Peyer's patch (tissue), 4 donors: ENCODE results near the gene PAX7. TPM values are rescaled to one million over a fixed set of nuclear protein-coding genes. Genes with fewer than 3 reads are reported as not detected.
"Not testable (repeated sequence)": the region's sequence is repeated elsewhere in the genome, so short reads cannot be mapped to it uniquely, and the experiment has no call there.

Experiments used
- DNase-seq, 3 donors: peaks; one replicate each; pipeline ENCODE4 v3.0.0-alpha.2; 2017 to 2019
- H3K27ac ChIP-seq, 4 donors: fragments of 200-600 bp; sonication (generic); one replicate each; pipeline ENCODE4 v1.5.1; 2016 to 2019
- H3K27me3 ChIP-seq, 2 donors: fragments of 200-600 bp; sonication (generic); one replicate each; pipeline ENCODE4 v1.5.1; 2019
- H3K36me3 ChIP-seq, 3 donors: fragments of 200-600 bp; sonication (generic); one replicate each; pipeline ENCODE4 v1.5.1; 2016 to 2019
- H3K4me1 ChIP-seq, 4 donors: fragments of 200-600 bp; sonication (generic); one replicate each; pipeline ENCODE4 v1.5.1; 2016 to 2019
- H3K4me3 ChIP-seq, 4 donors: fragments of 200-600 bp; sonication (generic); 1 replicate in 3 of 4; 2 replicates in 1 of 4; pipeline ENCODE4 v1.5.1; 2016 to 2019; ENCODE audit warnings: mild to moderate bottlenecking in 1 of 4
- H3K9me3 ChIP-seq, 4 donors: fragments of 200-600 bp; sonication (generic); one replicate each; pipeline ENCODE4 v1.5.1; 2016 to 2019; ENCODE audit warnings: mild to moderate bottlenecking in 1 of 4
- POLR2A ChIP-seq, 2 donors: fragments of 450-650 bp; IDR thresholded peaks; one replicate each; pipeline ENCODE4 v1.5.1; 2017; ENCODE audit warnings: antibody characterized with exemption in 2 of 2, mild to moderate bottlenecking in 2 of 2, moderate library complexity in 2 of 2
- total RNA-seq, 4 donors: library from RNA; depleted of rRNA; stranded (reverse); fragments of >200 nt; gene quantifications; one replicate each; pipeline ENCODE4 v1.1.0, GENCODE V29; 2016
- TF ChIP-seq, protein P1 (sequence below), 6 experiments: fragments of 450-650 bp in 4 of 6; fragments of 200-600 bp in 2 of 6; sonication (generic) in 1 of 6; IDR thresholded peaks; one replicate each; pipeline ENCODE4 v1.5.1; 2017 to 2019; ENCODE audit warnings: antibody characterized with exemption in 6 of 6, mild to moderate bottlenecking in 3 of 6, moderate library complexity in 1 of 6

PAX7 gene
- total RNA-seq, 4 donors from 2014 or later: not detected

DNA sequence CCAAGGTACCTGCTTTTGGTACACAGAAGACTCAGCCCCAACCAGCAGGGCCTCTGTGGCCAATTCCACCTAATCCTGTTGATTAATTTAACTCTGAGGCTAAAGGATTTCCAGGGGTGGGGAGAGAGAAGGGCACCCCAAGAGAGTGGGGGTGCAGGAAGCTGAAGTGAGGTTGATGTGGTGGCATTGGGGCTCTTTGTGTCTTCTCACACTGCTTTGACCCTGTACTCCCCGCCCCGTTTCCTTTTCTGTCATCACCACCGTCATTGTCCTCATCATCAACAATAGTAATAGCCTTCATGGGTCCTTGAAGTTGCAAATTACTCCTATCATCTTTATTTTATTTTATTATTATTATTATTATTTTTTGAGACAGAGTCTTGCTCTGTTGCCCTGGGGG, 55.9 kb downstream of the PAX7 start:
- Histone ChIP-seq H3K27me3 (no peaks in the 10 kb centered on the region), H3K9me3 (no peaks in the 10 kb centered on the region), H3K4me1 (no peaks in the 10 kb centered on the region), H3K4me3 (no peak overlapping the region), H3K27ac (no peak overlapping the region), H3K36me3 (no peaks in the 10 kb centered on the region)
- no peak for DNase-seq
- no peak for TF ChIP-seq POLR2A (IDR thresholded peaks at IDR 0.05)
- TF ChIP-seq, protein P1, sequence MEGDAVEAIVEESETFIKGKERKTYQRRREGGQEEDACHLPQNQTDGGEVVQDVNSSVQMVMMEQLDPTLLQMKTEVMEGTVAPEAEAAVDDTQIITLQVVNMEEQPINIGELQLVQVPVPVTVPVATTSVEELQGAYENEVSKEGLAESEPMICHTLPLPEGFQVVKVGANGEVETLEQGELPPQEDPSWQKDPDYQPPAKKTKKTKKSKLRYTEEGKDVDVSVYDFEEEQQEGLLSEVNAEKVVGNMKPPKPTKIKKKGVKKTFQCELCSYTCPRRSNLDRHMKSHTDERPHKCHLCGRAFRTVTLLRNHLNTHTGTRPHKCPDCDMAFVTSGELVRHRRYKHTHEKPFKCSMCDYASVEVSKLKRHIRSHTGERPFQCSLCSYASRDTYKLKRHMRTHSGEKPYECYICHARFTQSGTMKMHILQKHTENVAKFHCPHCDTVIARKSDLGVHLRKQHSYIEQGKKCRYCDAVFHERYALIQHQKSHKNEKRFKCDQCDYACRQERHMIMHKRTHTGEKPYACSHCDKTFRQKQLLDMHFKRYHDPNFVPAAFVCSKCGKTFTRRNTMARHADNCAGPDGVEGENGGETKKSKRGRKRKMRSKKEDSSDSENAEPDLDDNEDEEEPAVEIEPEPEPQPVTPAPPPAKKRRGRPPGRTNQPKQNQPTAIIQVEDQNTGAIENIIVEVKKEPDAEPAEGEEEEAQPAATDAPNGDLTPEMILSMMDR (IDR thresholded peaks at IDR 0.05): no peak

- no peak for DNase-seq
- Histone ChIP-seq H3K4me1 (no peaks in the 10 kb centered on the region), H3K27me3 (no peaks in the 10 kb centered on the region), H3K4me3 (no peak overlapping the region), H3K27ac (no peak overlapping the region), H3K36me3 (no peaks in the 10 kb centered on the region), H3K9me3 (no peaks in the 10 kb centered on the region)
- TF ChIP-seq, protein P1 (IDR thresholded peaks at IDR 0.05): no peak
- TF ChIP-seq POLR2A (IDR thresholded peaks at IDR 0.05): no peak
Measured at GRCh38 chr1:18687273-18687672, 56.6 kb downstream of the PAX7 start.

GRCh38 chr1:18691648-18692047, 61.0 kb downstream of the PAX7 start:
- Histone ChIP-seq H3K27me3 (no peaks in the 10 kb centered on the region), H3K9me3 (no peaks in the 10 kb centered on the region), H3K4me3 (no peak overlapping the region), H3K27ac (no peak overlapping the region), H3K4me1 (no peaks in the 10 kb centered on the region), H3K36me3 (no peaks in the 10 kb centered on the region)
- DNase-seq: no peak
- no peak for TF ChIP-seq POLR2A (IDR thresholded peaks at IDR 0.05)
- TF ChIP-seq, protein P1 (IDR thresholded peaks at IDR 0.05): no peak

DNA sequence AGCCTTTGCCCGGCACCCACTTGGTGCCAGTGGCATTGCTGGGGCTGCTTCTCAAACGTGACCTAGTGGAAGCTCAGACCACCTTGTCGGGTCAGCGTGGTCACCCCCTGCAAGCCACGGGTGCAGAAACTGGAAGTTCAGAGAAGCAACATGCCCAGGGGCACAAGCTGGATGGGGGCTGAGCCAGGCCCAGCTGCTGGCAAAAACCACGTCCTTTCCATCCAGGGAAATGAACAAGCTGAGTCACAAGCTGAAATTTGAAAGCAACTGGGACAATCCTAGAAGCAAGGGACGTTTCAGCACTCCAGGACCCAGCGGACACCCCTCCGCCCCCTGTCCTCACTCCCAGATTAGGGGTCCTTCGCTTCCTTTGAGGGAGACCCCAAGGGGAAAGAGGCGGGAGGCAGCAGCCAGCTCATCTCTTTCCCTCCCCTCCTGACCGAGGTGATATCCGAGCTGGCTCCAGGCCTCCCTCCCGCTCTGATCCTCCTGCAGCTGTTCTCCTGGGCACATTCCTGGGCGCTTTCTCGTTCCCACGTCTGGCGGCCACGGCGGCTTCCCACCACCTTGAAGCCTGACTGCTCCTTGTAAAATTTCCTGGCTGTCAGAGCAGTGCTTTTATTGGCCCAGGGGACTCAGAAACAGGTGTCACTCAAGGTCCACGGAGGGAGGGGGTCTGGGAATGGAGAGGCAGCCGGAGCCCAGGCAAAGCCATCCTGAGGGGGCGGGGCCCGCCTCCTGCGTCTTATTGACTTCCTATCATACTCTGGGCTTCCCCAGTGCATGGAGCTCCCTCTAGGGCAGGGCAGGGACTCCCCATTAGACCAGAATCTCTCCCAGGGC, 62.8 kb downstream of the PAX7 start:
- Histone ChIP-seq H3K9me3 (no peaks in the 10 kb centered on the region), H3K27me3 (no peaks in the 10 kb centered on the region), H3K4me3 (no peak overlapping the region), H3K27ac (no peak overlapping the region), H3K36me3 (no peaks in the 10 kb centered on the region), H3K4me1 (no peaks in the 10 kb centered on the region)
- TF ChIP-seq, protein P1 (IDR thresholded peaks at IDR 0.05): no peak
- TF ChIP-seq POLR2A (IDR thresholded peaks at IDR 0.05): no peak
- DNase-seq: no peak

DNA sequence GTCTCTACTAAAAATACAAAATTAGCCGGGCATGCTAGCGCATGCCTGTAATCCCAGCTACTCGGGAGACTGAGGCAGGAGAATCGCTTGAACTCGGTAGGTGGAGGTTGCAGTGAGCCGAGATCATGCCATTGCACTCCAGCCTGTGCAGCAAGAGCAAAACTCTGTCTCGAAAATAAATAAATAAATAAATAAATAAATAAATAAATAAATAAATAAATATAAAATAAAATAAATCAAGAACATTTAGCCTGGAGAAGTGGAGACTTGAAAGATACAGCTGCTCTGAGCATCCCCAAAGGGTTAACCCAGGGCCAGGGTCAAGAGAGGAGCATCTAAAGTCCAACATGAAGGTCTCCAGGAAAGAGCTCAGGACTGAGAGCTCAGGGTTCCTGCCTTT, 63.6 kb downstream of the PAX7 start:
- H3K4me1 ChIP-seq, H3K36me3 ChIP-seq, H3K9me3 ChIP-seq, H3K27ac ChIP-seq, H3K27me3 ChIP-seq, DNase-seq, H3K4me3 ChIP-seq: not testable (repeated sequence)

DNA sequence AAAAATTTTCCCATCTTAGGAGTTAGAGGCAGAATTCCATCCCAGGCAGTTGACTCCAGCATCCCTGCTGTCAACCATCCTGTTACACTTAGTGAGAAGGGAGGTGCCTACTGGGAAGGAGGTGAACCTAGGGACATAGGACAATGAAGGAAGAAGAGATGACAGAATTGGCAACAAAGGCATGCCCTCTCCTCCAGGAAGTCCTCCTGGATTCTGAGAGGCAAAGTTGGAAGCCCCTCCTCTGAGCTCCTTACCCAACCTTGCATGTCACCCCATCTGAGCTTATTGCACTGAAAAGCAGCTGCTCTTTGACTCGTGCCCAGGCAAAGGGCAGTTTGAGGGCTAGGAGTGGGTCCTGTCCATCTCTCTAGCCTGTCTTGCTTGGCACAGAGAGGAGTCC, 66.9 kb downstream of the PAX7 start:
- Histone ChIP-seq H3K27me3 (no peaks in the 10 kb centered on the region), H3K4me1 (no peaks in the 10 kb centered on the region), H3K9me3 (no peaks in the 10 kb centered on the region), H3K36me3 (no peaks in the 10 kb centered on the region), H3K4me3 (no peak overlapping the region), H3K27ac (no peak overlapping the region)
- DNase-seq: no peak
- TF ChIP-seq, protein P1 (IDR thresholded peaks at IDR 0.05): no peak
- no peak for TF ChIP-seq POLR2A (IDR thresholded peaks at IDR 0.05)
